Adrenal gland (tissue), 12 donors: ENCODE results near the gene LAMP1. TPM values are rescaled to one million over a fixed set of nuclear protein-coding genes. Genes with fewer than 3 reads are reported as not detected.

ENCODE experiments used
- DNase-seq, 7 donors: peaks; one replicate each; pipeline ENCODE4 v3.0.0-alpha.2; 2019 to 2020
- H3K27ac ChIP-seq, 5 donors: fragments of 200-600 bp; sonication (generic) in 4 of 5; 1 replicate in 3 of 5; 2 replicates in 2 of 5; pipeline versions ENCODE4 v1.5.1 to v1.8.0; 2016 to 2020; ENCODE audit warnings: mild to moderate bottlenecking in 1 of 5
- H3K27me3 ChIP-seq: fragments of 200-600 bp; 2 replicates; pipeline ENCODE4 v1.8.0; 2021
- H3K36me3 ChIP-seq, 2 donors: fragments of 200-600 bp; replicated peaks in 1 of 2; 1 replicate in 1 of 2; 2 replicates in 1 of 2; pipeline versions ENCODE4 v1.5.1 to v1.8.0; 2018 to 2022
- H3K4me1 ChIP-seq, 2 donors: fragments of 200-600 bp; replicated peaks in 1 of 2; 1 replicate in 1 of 2; 2 replicates in 1 of 2; pipeline versions ENCODE4 v1.5.1 to v1.8.0; 2018 to 2021
- H3K4me3 ChIP-seq, 4 donors: fragments of 200-600 bp; sonication (generic) in 3 of 4; one replicate each; pipeline ENCODE4 v1.5.1; 2016 to 2018
- H3K9me3 ChIP-seq, 3 donors: fragments of 200-600 bp; sonication (generic) in 1 of 3; replicated peaks in 1 of 3; 1 replicate in 2 of 3; 2 replicates in 1 of 3; pipeline versions ENCODE4 v1.5.1 to v1.8.0; 2016 to 2021
- CTCF ChIP-seq, 6 experiments: fragments of 450-650 bp in 4 of 6; fragments of 200-600 bp in 2 of 6; sonication (generic) in 1 of 6; IDR thresholded peaks; 1 replicate in 5 of 6; 2 replicates in 1 of 6; pipeline versions ENCODE4 v1.5.1 to v1.8.0; 2016 to 2021; ENCODE audit warnings: antibody characterized with exemption in 6 of 6, mild to moderate bottlenecking in 2 of 6, moderate library complexity in 1 of 6
- POLR2A ChIP-seq, 2 donors: fragments of 450-650 bp; IDR thresholded peaks; one replicate each; pipeline ENCODE4 v1.6.1; 2017; ENCODE audit warnings: antibody characterized with exemption in 2 of 2, mild to moderate bottlenecking in 2 of 2, moderate library complexity in 1 of 2
- WGBS, 4 donors: extraction: QIAGEN DNeasy Blood & Tissue Kit in 2 of 4; methylation state at CpG; one replicate each; pipeline versions ENCODE4 v1.1.5 to v1.1.7; 2013 to 2017; 5-methylcytosine and 5-hydroxymethylcytosine counted together
- intact Hi-C, 2 donors: fragments of 100-400 bp; cut with DNase I; formaldehyde crosslinking; loops; one replicate each; pipeline versions ENCODE4 v1.14.1 to v1.15.0; 2022 to 2023
- polyA plus RNA-seq, 3 donors: library from polyadenylated mRNA; stranded (reverse); fragments of 200-250 nt in 2 of 3; fragments of 350-450 nt in 1 of 3; fragmentation: Illumina TruSeq in 1 of 3; extraction: RNeasy Lipid Tissue Mini Kit (QIAGEN cat#74804) in 1 of 3; gene quantifications; one replicate each; pipeline ENCODE4 v1.2.3, GENCODE V29; 2013 to 2014
- total RNA-seq, 9 donors: library from RNA; depleted of rRNA in 4 of 9; stranded (reverse); fragments of >200 nt in 4 of 9; fragments of 120-200 nt in 1 of 9; fragmentation: NEBNext Ultra II Directional in 1 of 9; extraction: Animal tissue kit (Norgen Biotek cat#: 25700) in 1 of 9; gene quantifications; one replicate each; pipeline versions ENCODE4 v1.1.0 to v1.2.4, GENCODE V29; 2013 to 2023
- donor health status: healthy with polysubstance abuse.
- donor health status: Bipolar disorder and iron deficiency.
- donor health status: DM: yes; HTN: yes; CAD: no.
- donor health status: DM: no; HTN: no; CAD: no.
- donor health status: DM: no; HTN: no; CAD: no.
- donor health status: DM: yes; HTN: yes; CAD: no.

LAMP1 gene
- total and polyA plus RNA-seq, 12 donors: 40.6 to 267 (median 172) TPM

- Histone ChIP-seq H3K9me3 (no peaks in the 10 kb centered on the region), H3K27me3 (no peaks in the 10 kb centered on the region), H3K27ac (no peak overlapping the region), H3K36me3 (no peaks in the 10 kb centered on the region), H3K4me3 (no peak overlapping the region), H3K4me1 (no peaks in the 10 kb centered on the region)
- intact Hi-C loops: loop anchor here (5.0 to 10.0 kb wide), 3 partner anchors 103 to 120 kb away; no protein-coding TSS in a partner anchor
- no peak for DNase-seq
- TF ChIP-seq CTCF (IDR thresholded peaks at IDR 0.05) (no peak), POLR2A (IDR thresholded peaks at IDR 0.05) (no peak)
- 56 to 75% (median 62%) methylated on average over 3 of the region's 3 CpGs for WGBS, 4 donors
These were observed 22.3 kb upstream of the LAMP1 start for GRCh38 chr13:113274721-113275120.

DNA sequence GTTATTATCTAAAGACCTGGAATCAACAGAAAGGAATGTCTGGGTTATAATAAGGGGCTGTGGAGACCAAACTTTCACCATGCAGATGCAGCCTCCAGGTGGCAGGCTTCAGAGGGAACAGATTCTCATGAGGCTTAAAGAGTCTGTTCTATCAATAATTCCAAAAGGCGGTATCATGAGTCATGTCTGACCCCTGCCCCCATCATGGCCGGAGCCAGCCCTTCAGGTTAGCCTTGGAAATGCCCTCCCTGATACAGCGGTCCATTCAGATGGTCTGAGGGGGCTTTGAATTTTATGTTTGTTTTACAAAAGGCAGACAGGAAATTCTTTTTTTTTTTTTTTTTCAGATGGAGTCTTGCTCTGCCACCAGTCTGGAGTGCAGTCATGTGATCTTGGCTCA is 21.7 kb upstream of the LAMP1 start:
- WGBS, 4 donors: 3 to 15% (median 9%) methylated on average over 3 of the region's 3 CpGs
- no peak overlapping the region for H3K4me3 ChIP-seq
- H3K36me3 ChIP-seq: no peaks in the 10 kb centered on the region
- H3K4me1 ChIP-seq: no peaks in the 10 kb centered on the region
- intact Hi-C loops: loop anchor here (5.0 to 10.0 kb wide), 2 partner anchors 117 to 119 kb away; no protein-coding TSS in a partner anchor
- H3K27ac ChIP-seq: no peak overlapping the region
- peak; percentile 37 to 80 (median 68) for DNase-seq
- H3K27me3 ChIP-seq: no peaks in the 10 kb centered on the region
- no peaks in the 10 kb centered on the region for H3K9me3 ChIP-seq
- peak; percentile 40 to 72 (median 62) for TF ChIP-seq CTCF (IDR thresholded peaks at IDR 0.05)
- no peak for TF ChIP-seq POLR2A (IDR thresholded peaks at IDR 0.05)

- Histone ChIP-seq H3K36me3 (no peaks in the 10 kb centered on the region), H3K27ac (no peak overlapping the region), H3K9me3 (no peaks in the 10 kb centered on the region), H3K27me3 (no peaks in the 10 kb centered on the region), H3K4me3 (no peak overlapping the region), H3K4me1 (no peaks in the 10 kb centered on the region)
- 90 to 95% (median 93%) methylated on average over 6 of the region's 6 CpGs for WGBS, 4 donors
- no peak for TF ChIP-seq CTCF (IDR thresholded peaks at IDR 0.05)
- no peak for TF ChIP-seq POLR2A (IDR thresholded peaks at IDR 0.05)
- DNase-seq: no peak
- intact Hi-C loops: no loop called here
These were observed 16.9 kb upstream of the LAMP1 start for GRCh38 chr13:113280126-113280525.

GRCh38 chr13:113283904-113284303 is 13.1 kb upstream of the LAMP1 start:
- intact Hi-C loops: no loop called here
- no peak overlapping the region for H3K27ac ChIP-seq
- no peak overlapping the region for H3K4me3 ChIP-seq
- H3K27me3 ChIP-seq: peaks cover 3% of the 10 kb centered on the region
- TF ChIP-seq CTCF (IDR thresholded peaks at IDR 0.05): no peak
- TF ChIP-seq POLR2A (IDR thresholded peaks at IDR 0.05): no peak
- no peak for DNase-seq
- H3K4me1 ChIP-seq: no peaks in the 10 kb centered on the region
- H3K36me3 ChIP-seq: no peaks in the 10 kb centered on the region
- no peaks in the 10 kb centered on the region for H3K9me3 ChIP-seq
- WGBS, 4 donors: 74 to 84% (median 81%) methylated on average over 8 of the region's 8 CpGs
